Measurements from ENCODE around the gene CTNNA2. TPM values are rescaled to one million over a fixed set of nuclear protein-coding genes. Genes with fewer than 3 reads are reported as not detected.

CTNNA2 gene
- total and polyA plus RNA-seq, 9 of the 15 experiments (the other 6 are each of a cell fraction or from before 2014, with no cell fraction given): 0.03 to 0.40 (median 0.15) TPM

- BruUV-seq (replicated peaks): no TSS peak
- no peak for TF ChIP-seq CBX2 (IDR thresholded peaks at IDR 0.05; ENCODE audit: insufficient read depth, low read length, poor library complexity, severe bottlenecking)
- TF ChIP-seq, protein P1, sequence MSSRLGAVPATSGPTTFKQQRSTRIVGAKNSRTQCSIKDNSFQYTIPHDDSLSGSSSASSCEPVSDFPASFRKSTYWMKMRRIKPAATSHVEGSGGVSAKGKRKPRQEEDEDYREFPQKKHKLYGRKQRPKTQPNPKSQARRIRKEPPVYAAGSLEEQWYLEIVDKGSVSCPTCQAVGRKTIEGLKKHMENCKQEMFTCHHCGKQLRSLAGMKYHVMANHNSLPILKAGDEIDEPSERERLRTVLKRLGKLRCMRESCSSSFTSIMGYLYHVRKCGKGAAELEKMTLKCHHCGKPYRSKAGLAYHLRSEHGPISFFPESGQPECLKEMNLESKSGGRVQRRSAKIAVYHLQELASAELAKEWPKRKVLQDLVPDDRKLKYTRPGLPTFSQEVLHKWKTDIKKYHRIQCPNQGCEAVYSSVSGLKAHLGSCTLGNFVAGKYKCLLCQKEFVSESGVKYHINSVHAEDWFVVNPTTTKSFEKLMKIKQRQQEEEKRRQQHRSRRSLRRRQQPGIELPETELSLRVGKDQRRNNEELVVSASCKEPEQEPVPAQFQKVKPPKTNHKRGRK (tag; IDR thresholded peaks at IDR 0.05): no peak
- TF ChIP-seq LCOR (CRISPR knock-in tag; IDR thresholded peaks at IDR 0.05): no peak
- TF ChIP-seq, protein P2, sequence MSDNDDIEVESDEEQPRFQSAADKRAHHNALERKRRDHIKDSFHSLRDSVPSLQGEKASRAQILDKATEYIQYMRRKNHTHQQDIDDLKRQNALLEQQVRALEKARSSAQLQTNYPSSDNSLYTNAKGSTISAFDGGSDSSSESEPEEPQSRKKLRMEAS (CRISPR knock-in tag; IDR thresholded peaks at IDR 0.05): no peak
- TF ChIP-seq, protein P3, sequence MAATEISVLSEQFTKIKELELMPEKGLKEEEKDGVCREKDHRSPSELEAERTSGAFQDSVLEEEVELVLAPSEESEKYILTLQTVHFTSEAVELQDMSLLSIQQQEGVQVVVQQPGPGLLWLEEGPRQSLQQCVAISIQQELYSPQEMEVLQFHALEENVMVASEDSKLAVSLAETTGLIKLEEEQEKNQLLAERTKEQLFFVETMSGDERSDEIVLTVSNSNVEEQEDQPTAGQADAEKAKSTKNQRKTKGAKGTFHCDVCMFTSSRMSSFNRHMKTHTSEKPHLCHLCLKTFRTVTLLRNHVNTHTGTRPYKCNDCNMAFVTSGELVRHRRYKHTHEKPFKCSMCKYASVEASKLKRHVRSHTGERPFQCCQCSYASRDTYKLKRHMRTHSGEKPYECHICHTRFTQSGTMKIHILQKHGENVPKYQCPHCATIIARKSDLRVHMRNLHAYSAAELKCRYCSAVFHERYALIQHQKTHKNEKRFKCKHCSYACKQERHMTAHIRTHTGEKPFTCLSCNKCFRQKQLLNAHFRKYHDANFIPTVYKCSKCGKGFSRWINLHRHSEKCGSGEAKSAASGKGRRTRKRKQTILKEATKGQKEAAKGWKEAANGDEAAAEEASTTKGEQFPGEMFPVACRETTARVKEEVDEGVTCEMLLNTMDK (IDR thresholded peaks at IDR 0.05; ENCODE audit: borderline replicate concordance, insufficient read depth, low read depth, low read length, poor library complexity, severe bottlenecking): no peak
- TF ChIP-seq MCM3 (IDR thresholded peaks at IDR 0.05): no peak
- TF ChIP-seq TOE1 (IDR thresholded peaks at IDR 0.05; ENCODE audit: borderline replicate concordance): no peak
- no peak for TF ChIP-seq TOE1 (CRISPR knock-in tag; IDR thresholded peaks at IDR 0.05; ENCODE audit: borderline replicate concordance, low read depth)
These were observed 359.8 kb downstream of the CTNNA2 start for GRCh38 chr2:79872656-79873055.

More at GRCh38 chr2:79872656-79873055, 359.8 kb downstream of the CTNNA2 start:
- 0% methylated on average over 2 of the region's 2 CpGs for WGBS (ENCODE audit: insufficient coverage, low coverage, missing lambda C conversion rate)
- intact Hi-C loops (cut with micrococcal nuclease): no loop called here
- no peak for ATAC-seq
- no peak overlapping the region for H3K9ac ChIP-seq (ENCODE audit: insufficient read depth in 1 of 2, low read depth in 2 of 2, low read length in 2 of 2)
- no peak overlapping the region for H2AFZ ChIP-seq (ENCODE audit: low read depth, low read length)
- H3K4me1 ChIP-seq (replicated peaks in 1 of 2; ENCODE audit: control insufficient read depth in 2 of 2, insufficient read depth in 2 of 2, low read length in 2 of 2): no peaks in the 10 kb centered on the region
- no peaks in the 10 kb centered on the region for H3K9me1 ChIP-seq (ENCODE audit: control insufficient read depth, insufficient read depth, low read length)
- ChIA-PET POLR2A (no interaction called here), CTCF (ENCODE audit: low intra/inter-chr PET ratio) (no interaction called here)
- H3K27me3 ChIP-seq (ENCODE audit: control insufficient read depth in 2 of 2, insufficient read depth in 2 of 2, low read length in 2 of 2): no peaks in the 10 kb centered on the region
- in situ Hi-C loops (cut with MboI): no loop called here
- H3K36me3 ChIP-seq (ENCODE audit: control insufficient read depth, insufficient read depth, low read length): no peaks in the 10 kb centered on the region
- H3K79me2 ChIP-seq (ENCODE audit: control insufficient read depth, insufficient read depth, low read length): no peaks in the 10 kb centered on the region
- no peak overlapping the region for H3K4me2 ChIP-seq (ENCODE audit: insufficient read depth, low read length)
- H3K27ac ChIP-seq (ENCODE audit: extremely low read depth, low read depth, low read length): no peak overlapping the region
- H3K4me3 ChIP-seq: no peak overlapping the region
- FAIRE-seq: no peak
- H3K9me3 ChIP-seq (replicated peaks; ENCODE audit: control insufficient read depth, insufficient read depth, low read depth, low read length): no peaks in the 10 kb centered on the region
- no peak for DNase-seq (ENCODE audit: extremely low read depth in 1 of 4, low spot score in 3 of 4)
- H4K20me1 ChIP-seq (replicated peaks; ENCODE audit: control insufficient read depth, insufficient read depth, low read length): no peaks in the 10 kb centered on the region

Data from K562 (cell line).